ENCODE measurements around the gene COL24A1.

Gene COL24A1

DNA sequence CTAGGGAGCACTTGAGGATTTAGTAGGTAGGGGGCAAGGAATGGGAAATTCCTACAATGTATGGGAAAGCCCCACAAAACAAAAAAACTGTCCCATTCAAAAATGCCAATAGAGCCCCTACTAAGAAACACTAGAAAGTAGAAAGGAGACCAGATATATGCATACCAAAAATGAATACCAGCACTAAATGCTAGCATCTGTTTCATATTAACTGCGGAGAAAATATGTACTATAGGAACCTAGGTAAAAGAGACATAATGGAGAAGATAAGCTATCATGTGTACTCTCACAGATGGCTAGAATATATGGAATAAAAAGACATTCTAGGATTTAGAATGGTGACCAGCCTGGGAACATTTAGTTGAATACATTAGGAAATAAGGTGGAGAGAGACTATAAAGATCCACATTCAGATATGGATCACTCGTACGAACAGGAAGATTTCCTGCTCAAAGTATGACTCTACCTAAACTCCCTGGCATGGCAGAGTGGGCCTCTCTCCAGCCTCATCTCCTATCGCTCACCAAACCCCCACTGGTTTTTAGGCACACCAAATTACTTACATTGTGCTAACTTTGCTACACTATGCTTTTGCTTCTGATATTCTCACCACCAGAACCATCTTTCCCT lies 466.7 kb downstream of the COL24A1 start:
- no peak for DNase-seq (ENCODE audit: low read depth in 2 of 2)

DNA sequence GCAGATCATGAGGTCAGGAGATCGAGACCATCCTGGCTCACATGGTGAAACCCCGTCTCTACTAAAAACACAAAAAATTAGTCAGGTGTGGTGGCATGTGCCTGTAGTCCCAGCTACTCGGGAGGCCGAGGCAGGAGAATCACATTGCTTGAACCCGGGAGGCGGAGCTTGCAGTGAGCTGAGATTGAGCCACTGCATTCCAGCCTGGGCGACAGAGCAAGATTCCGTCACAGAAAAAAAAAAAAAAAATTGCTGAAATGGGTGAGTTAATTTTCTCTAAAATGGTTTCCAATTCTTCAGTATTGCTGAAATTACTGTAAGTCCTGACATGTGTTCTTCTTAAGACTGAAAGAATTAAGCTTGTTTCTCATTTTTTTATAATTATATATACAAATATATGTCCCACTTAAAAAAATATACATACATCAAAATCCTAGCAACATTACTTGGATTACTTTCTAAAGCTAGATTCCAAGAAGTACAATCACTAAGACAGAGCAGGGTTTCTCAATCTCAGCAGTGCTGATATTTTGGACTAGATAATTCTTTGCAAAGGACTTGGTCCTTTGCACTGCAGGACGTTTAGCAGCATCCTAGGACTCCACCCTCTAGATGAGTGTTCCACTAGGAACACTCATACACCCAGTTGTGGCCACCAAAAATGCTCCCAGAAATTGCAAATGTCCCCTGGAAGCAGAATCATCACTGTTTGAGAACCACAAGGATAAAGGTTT lies 473.1 kb downstream of the COL24A1 start:
- no peak for DNase-seq (ENCODE audit: low read depth in 2 of 2)

DNA sequence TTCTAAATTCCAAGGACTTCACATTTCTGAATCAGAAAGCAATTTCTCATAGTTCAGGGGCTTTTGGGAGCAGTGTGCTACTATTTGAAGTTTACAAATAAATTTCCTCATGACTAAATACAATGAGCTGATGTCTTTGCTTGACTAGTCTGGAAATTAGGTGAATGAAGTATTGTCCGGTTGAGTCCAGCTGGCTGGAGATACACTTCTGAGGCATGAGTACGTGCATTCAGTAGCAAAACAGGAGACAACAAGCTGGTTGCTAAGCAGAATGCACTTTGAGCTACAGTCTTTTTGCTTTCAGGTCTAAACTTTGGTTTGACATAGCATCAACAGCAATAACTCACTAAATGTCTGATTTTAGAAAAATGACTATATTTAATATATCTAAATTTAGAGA lies 475.5 kb downstream of the COL24A1 start:
- no peak for DNase-seq (ENCODE audit: low read depth in 2 of 2)

Data from stimulated activated CD8-positive, alpha-beta memory T cell treated with anti-CD3 and anti-CD28 coated beads, Interleukin-15, amount 100 ng/mL, for 48 hours (primary cell).